ENCODE data around the gene UBALD1. TPM values are rescaled to one million over a fixed set of nuclear protein-coding genes. Genes with fewer than 3 reads are reported as not detected.

The UBALD1 gene
- total RNA-seq, 1 experiment from 2014 or later = 45.9 TPM

GRCh38 chr16:4663777-4664465 is 49.2 kb upstream of the UBALD1 start:
- Histone ChIP-seq H3K27ac (ENCODE audit: low read depth, low read length) (no peak overlapping the region), H3K9ac (ENCODE audit: low read length) (no peak overlapping the region), H3K4me1 (ENCODE audit: control insufficient read depth in 1 of 2, insufficient read depth in 2 of 2, low read length in 2 of 2) (0 out of 4 replicates have a peak, but pooled peaks cover 0 to 10% of the 10 kb centered on the region in 2 experiments), H2AFZ (ENCODE audit: low read depth, low read length, poor library complexity, severe bottlenecking) (no peak overlapping the region), H3K9me3 (ENCODE audit: control insufficient read depth in 1 of 2, insufficient read depth in 1 of 2, low read depth in 1 of 2, low read length in 2 of 2) (no peaks in the 10 kb centered on the region), H3K36me3 (ENCODE audit: control insufficient read depth in 1 of 2, insufficient read depth in 2 of 2, low read length in 2 of 2) (peaks cover 12 to 15% of the 10 kb centered on the region in 2 experiments), H3K27me3 (ENCODE audit: insufficient read depth, low read length) (no peaks in the 10 kb centered on the region), H4K20me1 (ENCODE audit: insufficient read depth) (no peaks in the 10 kb centered on the region), H3K4me3 (replicated peaks in 1 of 2; ENCODE audit: low read depth in 1 of 2, low read length in 2 of 2) (no peak overlapping the region), H3K9me2 (ENCODE audit: insufficient read depth) (no peaks in the 10 kb centered on the region), H3K79me2 (ENCODE audit: insufficient read depth, low read length) (no peaks in the 10 kb centered on the region), H3K4me2 (ENCODE audit: low read length) (no peak overlapping the region)
- no peak for DNase-seq (ENCODE audit: low read depth, low spot score)
- ChIA-PET RAD21 (ENCODE audit: low non-redundant PET in 1 of 2, low total read pairs in 2 of 2, uncharacterized antibody in 2 of 2, unreplicated experiment in 2 of 2) (no interaction called here), CTCF (no interaction called here), POLR2A (interaction anchor here (0.7 kb wide), 1 partner anchor 48 kb away, joined by 3 read pairs; no protein-coding TSS in a partner anchor)
- intact Hi-C loops (cut with micrococcal nuclease) = no loop called here
- no TSS peak for BruUV-seq (replicated peaks)
- no peak for TF ChIP-seq POLR2A (IDR thresholded peaks at IDR 0.05; ENCODE audit: borderline replicate concordance, extremely low read depth, insufficient read depth, insufficient read length)
- no peak for TF ChIP-seq JUND (IDR thresholded peaks at IDR 0.05)
- no peak for ATAC-seq

- Histone ChIP-seq H2AFZ (ENCODE audit: low read depth, low read length, poor library complexity, severe bottlenecking) (no peak overlapping the region), H3K4me3 (replicated peaks in 1 of 2; ENCODE audit: low read depth in 1 of 2, low read length in 2 of 2) (no peak overlapping the region), H3K9me3 (ENCODE audit: control insufficient read depth in 1 of 2, insufficient read depth in 1 of 2, low read depth in 1 of 2, low read length in 2 of 2) (no peaks in the 10 kb centered on the region), H3K36me3 (ENCODE audit: control insufficient read depth in 1 of 2, insufficient read depth in 2 of 2, low read length in 2 of 2) (peaks cover 7 to 10% of the 10 kb centered on the region in 2 experiments), H3K79me2 (ENCODE audit: insufficient read depth, low read length) (no peaks in the 10 kb centered on the region), H3K9ac (ENCODE audit: low read length) (no peak overlapping the region), H3K27me3 (ENCODE audit: insufficient read depth, low read length) (no peaks in the 10 kb centered on the region), H3K27ac (ENCODE audit: low read depth, low read length) (no peak overlapping the region), H3K4me2 (ENCODE audit: low read length) (no peak overlapping the region), H3K4me1 (ENCODE audit: control insufficient read depth in 1 of 2, insufficient read depth in 2 of 2, low read length in 2 of 2) (0 out of 4 replicates have a peak, but pooled peaks cover 0 to 10% of the 10 kb centered on the region in 2 experiments), H3K9me2 (ENCODE audit: insufficient read depth) (no peaks in the 10 kb centered on the region), H4K20me1 (ENCODE audit: insufficient read depth) (no peaks in the 10 kb centered on the region)
- intact Hi-C loops (cut with micrococcal nuclease) = no loop called here
- ChIA-PET POLR2A (no interaction called here), RAD21 (ENCODE audit: low non-redundant PET in 1 of 2, low total read pairs in 2 of 2, uncharacterized antibody in 2 of 2, unreplicated experiment in 2 of 2) (no interaction called here), CTCF (no interaction called here)
- ATAC-seq (no peak), DNase-seq (ENCODE audit: low read depth, low spot score) (no peak)
- BruUV-seq (replicated peaks) = no TSS peak
- TF ChIP-seq JUND (IDR thresholded peaks at IDR 0.05) (no peak), EZH2 (IDR thresholded peaks at IDR 0.05) (no peak), CEBPB (IDR thresholded peaks at IDR 0.05; ENCODE audit: low read depth) (no peak), ATF3 (IDR thresholded peaks at IDR 0.05) (no peak), ZNF274 (IDR thresholded peaks at IDR 0.05; ENCODE audit: low read depth, low read length) (no peak), ZBTB33 (IDR thresholded peaks at IDR 0.05; ENCODE audit: extremely low read depth, insufficient replicate concordance, low read length) (no peak), RAD21 (IDR thresholded peaks at IDR 0.05; ENCODE audit: low read depth) (no peak), SP1 (IDR thresholded peaks at IDR 0.05; ENCODE audit: low read depth) (no peak), CTCF (IDR thresholded peaks at IDR 0.05 in 2 of 3, conservative IDR thresholded peaks at IDR 0.05 in 1 of 3; ENCODE audit: borderline replicate concordance in 1 of 3, insufficient read depth in 1 of 3, low read depth in 2 of 3, low read length in 2 of 3) (no peak), POLR2A (IDR thresholded peaks at IDR 0.05; ENCODE audit: borderline replicate concordance, extremely low read depth, insufficient read depth, insufficient read length) (no peak), ELF1 (IDR thresholded peaks at IDR 0.05; ENCODE audit: borderline replicate concordance, low read depth) (no peak)
Observed at GRCh38 chr16:4663465-4663776, 48.7 kb upstream of the UBALD1 start.

All from HCT116 (cell line).